VCaP (cell line): ENCODE data around the gene HLA-DMB.

Experiments used
- H3K27ac ChIP-seq: fragments of 450-650 bp; 2 replicates; pipeline ENCODE4 v1.5.1; 2017
- CTCF ChIP-seq: fragments of 450-650 bp; conservative IDR thresholded peaks from 2 replicates; pipeline ENCODE4 v1.5.1; 2017; ENCODE audit warnings: mild to moderate bottlenecking, moderate library complexity

The HLA-DMB gene

GRCh38 chr6:32912951-32913350, 27.9 kb downstream of the HLA-DMB start:
- peak overlapping the region; percentile 16; the same call in 1 of the 2 replicates for H3K27ac ChIP-seq
- TF ChIP-seq CTCF = no peak

- TF ChIP-seq CTCF = no peak
- H3K27ac ChIP-seq = peak overlapping the region; percentile 95
Measured at GRCh38 chr6:32908897-32909296, 31.9 kb downstream of the HLA-DMB start.

- no peak for TF ChIP-seq CTCF
- H3K27ac ChIP-seq = peak overlapping the region; percentile 10; the same call in 1 of the 2 replicates
Measured at GRCh38 chr6:32906539-32906938, 34.3 kb downstream of the HLA-DMB start.

- 0 out of 2 replicates have a peak overlapping the region, but pooled peaks have one; percentile 20 for H3K27ac ChIP-seq
- TF ChIP-seq CTCF = no peak
Measured at GRCh38 chr6:32905078-32905477, 35.8 kb downstream of the HLA-DMB start.

GRCh38 chr6:32903952-32904351, 36.9 kb downstream of the HLA-DMB start:
- peak overlapping the region; percentile 20 for H3K27ac ChIP-seq
- TF ChIP-seq CTCF = no peak

GRCh38 chr6:32895006-32895345, 45.9 kb downstream of the HLA-DMB start:
- no peak for TF ChIP-seq CTCF
- H3K27ac ChIP-seq = peak overlapping the region; percentile 92

- peak overlapping the region; percentile 92 for H3K27ac ChIP-seq
- TF ChIP-seq CTCF = no peak
Measured at GRCh38 chr6:32894085-32895005, 46.5 kb downstream of the HLA-DMB start.
